Activated CD4-positive, CD25-positive, alpha-beta regulatory T cell treated with anti-CD3 and anti-CD28 coated beads, Interleukin-2, amount 50 U/mL, for 16 hours (primary cell): ENCODE measurements around the gene SLC26A11.
A peak's percentile ranks its signal among the peaks of the same experiment; 100 is the strongest.

Experiments
- DNase-seq: peaks from one replicate; pipeline ENCODE4 v3.0.0-alpha.2; 2020; ENCODE audit warnings: low read depth, low spot score

SLC26A11 gene

GRCh38 chr17:80217703-80218362 lies 2.4 kb upstream of the SLC26A11 start:
- no peak for DNase-seq

DNA sequence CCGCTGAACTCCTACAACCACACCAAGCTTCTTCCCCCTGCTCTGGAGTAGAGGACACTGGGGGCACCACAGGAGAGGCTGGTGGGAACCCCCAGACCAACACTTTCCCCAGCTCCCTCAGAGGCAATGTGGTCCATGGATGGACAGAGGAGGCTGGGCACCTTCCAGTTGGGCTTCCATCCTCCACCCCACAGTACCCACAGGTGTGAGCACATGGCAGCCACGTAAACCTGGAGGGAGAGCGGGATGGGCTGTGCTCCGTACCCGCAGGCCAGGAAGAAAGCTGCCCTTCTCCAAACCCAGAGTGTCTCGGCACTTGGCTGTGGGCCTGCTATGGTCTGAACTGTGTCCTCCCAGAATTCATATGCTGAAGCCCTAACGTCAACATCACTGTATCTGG lies 1.8 kb upstream of the SLC26A11 start:
- no peak for DNase-seq

GRCh38 chr17:80219013-80219762 lies 1.0 kb upstream of the SLC26A11 start:
- DNase-seq = peak; percentile 86

DNA sequence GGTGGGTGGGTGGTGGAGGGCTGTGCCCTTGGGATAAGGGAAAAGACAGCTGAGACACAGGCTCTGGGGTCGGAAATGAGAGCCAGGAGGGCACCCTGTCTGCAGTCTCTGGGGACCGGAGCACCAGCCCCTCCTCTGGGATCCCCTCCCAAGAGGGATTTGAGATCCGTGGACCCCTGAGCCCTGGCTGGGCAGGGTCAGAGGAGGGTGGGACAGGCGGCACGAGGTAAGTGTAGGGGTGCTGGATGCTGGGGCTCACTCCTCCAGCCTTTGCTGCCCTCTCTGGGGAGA lies 519 bp upstream of the SLC26A11 start:
- DNase-seq = no peak

- no peak for DNase-seq
These were observed 549 bp downstream of the SLC26A11 start for GRCh38 chr17:80220736-80221215.

DNA sequence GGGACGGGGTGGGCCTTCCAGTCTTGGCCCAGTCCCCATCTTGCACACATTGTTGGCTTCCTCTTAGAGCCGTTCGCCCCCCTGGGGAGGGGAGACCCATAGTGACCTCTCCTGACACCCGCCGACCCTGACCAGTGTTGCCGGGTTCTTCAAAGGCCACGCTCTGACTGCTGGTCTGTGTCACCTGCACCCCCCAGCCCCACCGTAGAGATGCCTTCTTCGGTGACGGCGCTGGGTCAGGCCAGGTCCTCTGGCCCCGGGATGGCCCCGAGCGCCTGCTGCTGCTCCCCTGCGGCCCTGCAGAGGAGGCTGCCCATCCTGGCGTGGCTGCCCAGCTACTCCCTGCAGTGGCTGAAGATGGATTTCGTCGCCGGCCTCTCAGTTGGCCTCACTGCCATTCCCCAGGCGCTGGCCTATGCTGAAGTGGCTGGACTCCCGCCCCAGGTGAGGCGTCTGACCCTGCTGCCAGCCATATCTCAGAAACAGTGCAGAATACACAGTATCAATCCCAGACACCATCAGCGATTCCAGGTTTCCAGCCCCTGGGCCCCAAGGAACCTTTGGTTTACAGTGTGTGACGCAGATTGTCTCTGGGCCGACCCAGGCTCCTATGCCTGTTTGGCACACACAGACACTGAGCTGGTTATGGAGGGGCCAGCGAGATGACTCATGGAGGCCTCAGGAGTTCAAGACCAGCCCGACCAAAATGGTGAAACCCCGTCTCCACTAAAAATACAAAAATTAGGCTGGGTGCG lies 1.3 kb downstream of the SLC26A11 start:
- no peak for DNase-seq

GRCh38 chr17:80222376-80223141 lies 2.3 kb downstream of the SLC26A11 start:
- DNase-seq = no peak

DNA sequence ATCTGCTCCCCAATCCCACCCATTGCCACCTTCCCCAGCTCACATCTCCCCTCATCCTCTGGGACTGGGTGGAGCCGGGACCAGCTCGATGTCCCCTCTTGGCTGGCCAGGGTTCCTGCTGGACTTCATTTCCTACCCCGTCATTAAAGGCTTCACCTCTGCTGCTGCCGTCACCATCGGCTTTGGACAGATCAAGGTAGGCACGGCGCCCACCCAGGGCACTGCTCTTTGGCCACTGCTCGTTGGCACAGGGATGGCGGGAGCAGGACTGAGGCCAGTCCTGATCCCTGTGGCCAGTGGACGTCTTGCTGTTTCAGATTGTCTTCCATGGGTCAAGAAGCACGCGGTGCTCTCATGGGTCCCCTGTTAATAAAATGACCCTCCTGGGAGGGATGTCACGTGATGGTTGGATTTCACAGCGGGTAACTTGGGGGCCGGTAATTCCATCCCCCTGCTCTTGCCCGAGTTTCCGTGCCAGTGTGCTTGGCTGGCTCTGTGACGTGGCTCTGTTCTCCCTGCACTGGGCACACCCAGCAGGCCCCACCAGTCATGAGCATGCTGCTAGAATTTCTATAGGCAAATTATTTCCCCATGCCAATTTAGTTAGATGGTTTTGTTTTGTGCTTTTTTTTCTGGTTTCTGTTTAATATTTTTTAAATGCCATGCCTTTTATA lies 3.1 kb downstream of the SLC26A11 start:
- no peak for DNase-seq

DNA sequence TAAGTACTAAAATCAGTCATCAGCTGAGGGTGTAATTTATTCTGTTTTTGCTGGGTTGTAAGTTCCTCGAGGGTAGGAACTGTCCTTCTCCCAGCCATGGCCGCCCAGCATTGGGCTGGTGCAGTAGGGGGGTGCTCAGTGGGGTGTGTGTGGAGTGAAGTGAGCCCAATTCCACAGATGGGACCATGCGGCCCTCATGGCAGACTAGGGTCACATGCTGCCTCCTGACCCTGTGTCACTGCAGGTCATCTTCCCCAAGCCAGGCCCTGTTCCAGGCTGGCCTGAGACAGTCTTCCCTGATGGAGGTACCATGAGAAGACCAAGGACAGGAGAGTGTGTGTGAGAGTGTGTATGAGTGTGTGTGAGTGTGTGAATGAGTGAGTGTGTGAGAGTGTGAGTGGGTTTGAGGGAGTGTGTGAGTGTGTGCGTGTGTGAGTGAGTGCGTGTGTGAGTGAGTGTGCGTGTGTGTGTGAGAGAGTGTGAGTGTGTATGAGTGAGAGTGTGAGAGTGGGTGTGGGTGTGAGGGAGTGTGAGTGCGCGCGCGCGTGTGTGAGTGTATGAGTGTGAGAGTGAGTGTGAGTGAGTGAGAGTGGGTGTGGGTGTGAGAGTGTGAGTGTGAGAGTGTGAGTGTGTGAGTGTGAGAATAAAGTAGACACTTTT lies 3.7 kb downstream of the SLC26A11 start:
- DNase-seq = no peak

DNA sequence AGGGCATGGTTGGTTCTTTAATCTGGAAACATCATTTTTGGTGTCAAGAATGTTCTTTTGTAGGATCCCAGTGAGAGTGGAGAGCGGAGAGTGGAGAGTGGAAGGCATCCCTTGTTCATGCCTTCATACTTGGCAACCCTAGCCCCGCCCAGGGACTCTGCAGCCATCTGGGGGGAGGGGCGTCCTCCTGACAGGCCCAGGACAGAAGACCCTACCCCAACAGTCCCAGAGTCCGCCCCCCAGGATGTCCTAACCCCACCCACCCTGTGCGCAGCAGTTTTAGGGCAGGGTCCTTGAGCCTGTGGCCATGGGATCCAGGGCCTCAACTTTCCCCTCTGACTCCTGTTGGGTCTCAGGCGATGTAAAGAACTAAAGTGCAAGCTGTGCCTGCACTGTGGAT lies 4.5 kb downstream of the SLC26A11 start:
- no peak for DNase-seq

DNA sequence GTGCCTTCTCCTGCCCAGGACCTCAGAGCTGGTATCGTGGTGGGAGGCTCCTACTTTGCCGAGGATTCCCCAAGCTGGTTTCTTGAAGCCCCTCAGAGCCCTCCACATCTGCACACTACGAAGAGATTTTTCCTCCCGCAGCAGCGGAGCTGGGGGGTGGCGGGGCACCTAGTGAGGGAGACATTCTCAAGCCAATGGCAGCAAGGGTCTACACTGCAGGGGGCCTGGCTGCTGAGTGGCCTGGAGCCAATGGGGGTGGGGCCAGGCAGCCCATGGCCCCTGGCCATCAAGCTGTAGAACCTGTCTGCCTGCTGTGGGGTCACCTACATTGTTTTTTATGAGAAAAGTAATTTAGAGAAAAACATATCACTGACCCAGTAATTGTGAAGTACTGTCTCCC lies 5.0 kb downstream of the SLC26A11 start:
- no peak for DNase-seq

GRCh38 chr17:80227156-80227555 lies 6.9 kb downstream of the SLC26A11 start:
- DNase-seq = no peak

DNA sequence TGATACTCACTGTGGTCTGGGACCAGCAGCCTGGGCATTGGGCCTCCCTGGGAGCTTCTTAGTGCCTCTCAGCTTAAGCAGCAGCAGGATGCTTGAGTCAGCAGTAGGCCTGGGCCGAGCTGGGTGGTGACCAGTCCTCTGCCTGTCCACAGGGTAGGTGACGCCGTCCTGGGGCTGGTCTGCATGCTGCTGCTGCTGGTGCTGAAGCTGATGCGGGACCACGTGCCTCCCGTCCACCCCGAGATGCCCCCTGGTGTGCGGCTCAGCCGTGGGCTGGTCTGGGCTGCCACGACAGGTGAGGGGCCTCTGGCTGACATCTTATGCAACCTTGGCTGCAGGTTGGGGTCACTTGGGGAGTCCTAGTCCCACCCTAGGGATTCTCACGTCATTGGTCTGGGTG lies 7.4 kb downstream of the SLC26A11 start:
- no peak for DNase-seq

DNA sequence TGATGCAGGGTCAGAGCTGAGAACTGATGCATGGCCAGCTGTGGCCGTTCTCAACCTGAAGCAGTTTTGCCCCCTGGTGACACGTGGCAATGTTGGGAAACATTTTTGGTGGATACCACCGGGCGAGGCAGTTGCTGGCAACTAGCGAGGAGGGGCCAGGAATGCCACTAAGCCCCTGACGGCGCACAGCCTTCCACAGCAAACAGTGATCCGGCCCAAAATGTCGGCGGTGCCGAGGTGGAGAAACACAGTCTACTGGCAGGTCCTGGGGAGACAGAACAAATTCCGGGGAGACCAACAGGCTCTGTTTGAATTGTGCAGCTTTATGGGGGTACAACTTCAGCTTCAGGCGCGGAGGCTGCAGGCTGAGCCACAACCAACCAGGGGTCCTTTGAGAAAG lies 8.2 kb downstream of the SLC26A11 start:
- DNase-seq = no peak

DNA sequence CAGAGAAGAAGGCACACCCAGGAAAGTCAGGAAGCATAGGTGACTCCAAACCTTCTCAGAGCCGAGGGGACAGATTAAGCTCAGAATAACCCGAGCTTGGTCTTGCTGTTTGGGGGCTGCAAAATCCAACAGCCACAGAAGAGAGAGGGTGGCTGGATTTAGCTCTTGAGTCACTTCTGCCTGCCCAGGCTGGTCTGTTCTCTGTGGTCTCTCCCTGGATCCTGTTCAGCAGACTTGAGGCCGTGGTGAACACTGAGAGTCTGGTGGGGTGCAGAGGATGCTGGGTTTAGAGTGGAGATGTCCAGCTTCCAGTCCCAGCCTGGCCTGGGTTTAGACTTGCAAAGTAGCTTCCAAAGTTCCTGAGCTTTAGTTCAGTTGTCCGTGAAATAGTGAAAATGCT lies 8.8 kb downstream of the SLC26A11 start:
- DNase-seq = no peak

GRCh38 chr17:80232438-80232837 lies 12.2 kb downstream of the SLC26A11 start:
- DNase-seq = no peak

DNA sequence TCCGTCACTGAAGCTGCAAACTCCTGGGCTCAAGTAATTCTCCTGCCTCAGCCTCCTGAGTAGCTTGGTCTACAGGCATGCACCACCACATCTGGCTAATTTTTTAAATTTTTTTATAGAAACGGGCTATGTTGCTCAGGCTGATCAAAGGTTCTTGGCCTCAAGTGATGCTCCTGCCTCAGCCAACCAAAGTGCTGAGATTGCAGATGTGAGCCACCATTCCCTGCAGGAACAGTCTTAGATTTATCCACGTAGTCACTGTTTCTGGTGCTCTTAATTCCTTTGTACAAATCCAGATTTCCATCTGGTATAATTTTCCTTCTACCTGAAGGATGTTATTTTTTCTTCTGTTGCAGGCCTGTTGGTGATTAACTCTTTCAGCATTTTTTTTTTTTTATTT lies 13.0 kb downstream of the SLC26A11 start:
- DNase-seq = no peak

DNA sequence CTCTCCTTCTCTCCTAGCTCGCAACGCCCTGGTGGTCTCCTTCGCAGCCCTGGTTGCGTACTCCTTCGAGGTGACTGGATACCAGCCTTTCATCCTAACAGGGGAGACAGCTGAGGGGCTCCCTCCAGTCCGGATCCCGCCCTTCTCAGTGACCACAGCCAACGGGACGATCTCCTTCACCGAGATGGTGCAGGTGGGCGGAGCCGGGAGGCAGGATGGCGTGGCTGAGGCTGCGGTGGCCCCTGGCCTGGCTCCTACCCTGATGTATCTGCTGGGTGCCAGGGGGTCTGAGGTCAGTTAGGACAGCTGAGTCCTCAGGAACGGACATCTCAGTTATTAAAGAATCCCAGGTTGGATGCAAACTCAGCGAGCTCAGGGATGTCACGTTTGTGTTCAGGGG lies 16.7 kb downstream of the SLC26A11 start:
- DNase-seq = no peak

DNA sequence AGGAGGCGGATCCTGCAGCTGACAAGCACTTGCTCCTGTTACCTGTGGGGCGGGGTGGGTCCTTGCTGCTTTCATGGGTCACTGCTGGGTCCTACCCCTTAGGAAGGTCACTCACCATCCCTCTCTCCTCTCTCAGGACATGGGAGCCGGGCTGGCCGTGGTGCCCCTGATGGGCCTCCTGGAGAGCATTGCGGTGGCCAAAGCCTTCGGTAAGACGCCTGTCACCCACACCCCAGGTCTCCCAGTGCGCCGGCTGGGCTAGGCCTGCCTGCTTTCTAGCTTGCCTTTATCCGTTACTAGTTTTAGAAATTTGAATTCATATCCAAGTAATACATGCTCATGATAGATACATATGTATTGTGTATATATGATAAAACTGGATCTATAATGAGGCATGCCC lies 17.2 kb downstream of the SLC26A11 start:
- DNase-seq = no peak

DNA sequence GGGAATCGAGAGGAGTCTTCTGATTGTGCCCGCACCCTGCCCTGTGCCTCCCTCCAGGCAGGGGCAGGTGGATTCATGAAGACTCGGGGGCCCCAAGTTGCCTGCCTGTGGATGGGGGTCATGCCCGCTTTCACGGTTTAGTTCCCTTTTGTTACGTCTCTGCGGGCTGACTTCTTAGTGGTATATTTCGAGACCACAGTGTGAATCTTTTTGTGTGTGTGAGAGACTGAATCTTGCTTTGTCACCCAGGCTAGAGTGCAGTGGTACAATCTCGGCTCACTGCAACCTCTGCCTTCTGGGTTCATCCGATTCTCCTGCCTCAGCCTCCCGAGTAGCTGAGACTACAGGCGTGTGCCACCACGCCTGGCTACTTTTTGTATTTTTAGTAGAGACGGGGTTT lies 22.3 kb downstream of the SLC26A11 start:
- no peak for DNase-seq
